SH-SY5Y (cell line): ENCODE results near the gene AAK1.

Experiments
- GATA2 ChIP-seq: IDR thresholded peaks from 2 replicates; pipeline ENCODE4 v1.6.1; 2011; ENCODE audit warnings: mild to moderate bottlenecking, low read depth, low read length
- GATA3 ChIP-seq: IDR thresholded peaks from 2 replicates; pipeline ENCODE4 v1.6.1; 2011; ENCODE audit warnings: low read depth, mild to moderate bottlenecking, low read length, moderate library complexity

DNA sequence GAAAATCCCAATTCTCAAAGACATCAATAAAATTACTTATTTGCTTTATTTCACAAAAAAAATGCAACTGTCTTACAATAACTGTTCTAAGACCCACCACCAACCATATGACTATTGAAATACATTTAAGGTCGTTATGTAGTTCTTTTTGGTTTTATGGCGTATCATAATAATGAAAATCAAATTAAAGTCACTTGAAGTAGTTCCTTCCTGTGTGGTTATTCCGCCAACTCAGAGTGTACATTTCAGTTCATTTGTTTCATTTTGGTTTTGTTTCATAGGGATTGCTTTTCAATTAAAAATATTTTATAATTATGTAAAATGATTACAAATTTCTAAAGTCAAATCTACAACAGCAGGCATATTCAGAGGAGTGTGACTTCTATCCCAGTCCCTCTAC, 45.9 kb upstream of the AAK1 start:
- TF ChIP-seq GATA2 (no peak), GATA3 (no peak)
